GM06990 (cell line): ENCODE results near the gene ZNF862.
"Not testable (repeated sequence)": the region's sequence is repeated elsewhere in the genome, so short reads cannot be mapped to it uniquely, and the experiment has no call there.

Experiments
- DNase-seq: peaks from one replicate; pipeline ENCODE4 v3.0.0-alpha.2; 2011; ENCODE audit not compliant: insufficient read length; ENCODE audit errors: extremely low read depth
- H3K27me3 ChIP-seq: replicated peaks from 2 replicates; pipeline ENCODE4 v1.6.0; 2011; ENCODE audit warnings: low read length; ENCODE audit not compliant: control insufficient read depth, insufficient read depth
- H3K36me3 ChIP-seq: 2 replicates; pipeline ENCODE4 v1.5.1; 2011; ENCODE audit warnings: low read length; ENCODE audit not compliant: control insufficient read depth, insufficient read depth
- H3K4me3 ChIP-seq: replicated peaks from 2 replicates; pipeline ENCODE4 v1.5.1; 2011; ENCODE audit warnings: low read depth, mild to moderate bottlenecking, control low read depth, low read length
- CTCF ChIP-seq: IDR thresholded peaks from 2 replicates; pipeline ENCODE4 v1.5.1; 2011; ENCODE audit warnings: low read length, control low read depth, mild to moderate bottlenecking, inconsistent platforms; ENCODE audit not compliant: insufficient read depth, poor library complexity, severe bottlenecking

The ZNF862 gene

GRCh38 chr7:149828357-149829309 lies 9.5 kb upstream of the ZNF862 start:
- no peaks in the 10 kb centered on the region; the same call in 1 of the 2 replicates for H3K27me3 ChIP-seq
- no peaks in the 10 kb centered on the region for H3K36me3 ChIP-seq
- TF ChIP-seq CTCF, result no peak
- no peak for DNase-seq
- no peak overlapping the region for H3K4me3 ChIP-seq

GRCh38 chr7:149830527-149830926 lies 7.6 kb upstream of the ZNF862 start:
- DNase-seq, H3K27me3 ChIP-seq, H3K36me3 ChIP-seq, H3K4me3 ChIP-seq: not testable (repeated sequence)

- DNase-seq, result no peak
- no peak for TF ChIP-seq CTCF
Observed at GRCh38 chr7:149830997-149831740, 7.0 kb upstream of the ZNF862 start.

GRCh38 chr7:149831741-149832219 lies 6.4 kb upstream of the ZNF862 start:
- Histone ChIP-seq H3K27me3 (no peaks in the 10 kb centered on the region; the same call in 1 of the 2 replicates), H3K4me3 (no peak overlapping the region), H3K36me3 (no peaks in the 10 kb centered on the region)
- DNase-seq, result no peak
- TF ChIP-seq CTCF, result no peak

More at GRCh38 chr7:149830997-149831740, 7.0 kb upstream of the ZNF862 start:
- H3K4me3 ChIP-seq, result no peak overlapping the region
- H3K27me3 ChIP-seq, result no peaks in the 10 kb centered on the region; the same call in 1 of the 2 replicates
- no peaks in the 10 kb centered on the region for H3K36me3 ChIP-seq

GRCh38 chr7:149832332-149833041 lies 5.7 kb upstream of the ZNF862 start:
- Histone ChIP-seq H3K36me3 (no peaks in the 10 kb centered on the region), H3K27me3 (no peaks in the 10 kb centered on the region; the same call in 1 of the 2 replicates), H3K4me3 (no peak overlapping the region)
- DNase-seq, result no peak
- TF ChIP-seq CTCF, result no peak
